Thyroid gland (tissue), 4 donors: ENCODE measurements around the gene PDS5B.

ENCODE experiments used
- CTCF ChIP-seq, 6 experiments: fragments of 200-600 bp in 3 of 6; fragments of 450-650 bp in 3 of 6; sonication (generic) in 3 of 6; IDR thresholded peaks; one replicate each; pipeline ENCODE4 v1.5.1; 2016 to 2019; ENCODE audit warnings: antibody characterized with exemption in 6 of 6, mild to moderate bottlenecking in 2 of 6, inconsistent platforms in 1 of 6, moderate library complexity in 1 of 6
- POLR2A ChIP-seq, 2 donors: fragments of 450-650 bp; IDR thresholded peaks; one replicate each; pipeline ENCODE4 v1.6.1; 2017; ENCODE audit warnings: antibody characterized with exemption in 2 of 2, mild to moderate bottlenecking in 2 of 2, moderate library complexity in 1 of 2

GRCh38 chr13:32745509-32745908 is 159.3 kb downstream of the PDS5B start:
- TF ChIP-seq POLR2A (IDR thresholded peaks at IDR 0.05) (no peak), CTCF (IDR thresholded peaks at IDR 0.05) (no peak)
